Vagina (tissue), 2 donors: ENCODE measurements around the gene FCF1.

ENCODE experiments used
- POLR2A ChIP-seq, 2 donors: fragments of 450-650 bp; IDR thresholded peaks; one replicate each; pipeline ENCODE4 v1.6.1; 2017; ENCODE audit warnings: antibody characterized with exemption in 2 of 2, mild to moderate bottlenecking in 2 of 2, moderate library complexity in 2 of 2
- TF ChIP-seq, protein P1 (sequence below), 3 experiments: fragments of 450-650 bp in 2 of 3; fragments of 200-600 bp in 1 of 3; sonication (generic) in 1 of 3; IDR thresholded peaks; one replicate each; pipeline ENCODE4 v1.5.1; 2017 to 2019; ENCODE audit warnings: antibody characterized with exemption in 3 of 3, mild to moderate bottlenecking in 2 of 3, moderate library complexity in 2 of 3

DNA sequence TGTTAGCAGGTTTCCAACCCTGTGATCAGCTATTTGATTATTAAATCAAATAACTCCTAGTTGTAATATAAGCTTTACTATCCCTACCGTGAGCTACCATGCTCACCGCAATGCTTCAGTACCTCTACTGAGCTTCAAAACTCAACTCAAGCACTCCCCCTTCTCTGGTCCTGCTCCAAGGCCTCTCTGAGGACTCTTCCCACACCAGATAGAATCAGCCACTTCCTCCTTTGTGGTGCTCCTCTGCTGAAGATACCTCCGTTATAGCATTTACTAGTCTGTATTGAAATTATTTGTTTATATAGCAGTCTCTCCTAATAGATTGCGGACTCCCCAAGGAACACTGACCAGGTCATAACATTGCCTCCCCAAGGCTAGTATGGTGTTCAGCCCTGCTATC, 17.5 kb upstream of the FCF1 start:
- TF ChIP-seq, protein P1, sequence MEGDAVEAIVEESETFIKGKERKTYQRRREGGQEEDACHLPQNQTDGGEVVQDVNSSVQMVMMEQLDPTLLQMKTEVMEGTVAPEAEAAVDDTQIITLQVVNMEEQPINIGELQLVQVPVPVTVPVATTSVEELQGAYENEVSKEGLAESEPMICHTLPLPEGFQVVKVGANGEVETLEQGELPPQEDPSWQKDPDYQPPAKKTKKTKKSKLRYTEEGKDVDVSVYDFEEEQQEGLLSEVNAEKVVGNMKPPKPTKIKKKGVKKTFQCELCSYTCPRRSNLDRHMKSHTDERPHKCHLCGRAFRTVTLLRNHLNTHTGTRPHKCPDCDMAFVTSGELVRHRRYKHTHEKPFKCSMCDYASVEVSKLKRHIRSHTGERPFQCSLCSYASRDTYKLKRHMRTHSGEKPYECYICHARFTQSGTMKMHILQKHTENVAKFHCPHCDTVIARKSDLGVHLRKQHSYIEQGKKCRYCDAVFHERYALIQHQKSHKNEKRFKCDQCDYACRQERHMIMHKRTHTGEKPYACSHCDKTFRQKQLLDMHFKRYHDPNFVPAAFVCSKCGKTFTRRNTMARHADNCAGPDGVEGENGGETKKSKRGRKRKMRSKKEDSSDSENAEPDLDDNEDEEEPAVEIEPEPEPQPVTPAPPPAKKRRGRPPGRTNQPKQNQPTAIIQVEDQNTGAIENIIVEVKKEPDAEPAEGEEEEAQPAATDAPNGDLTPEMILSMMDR (IDR thresholded peaks at IDR 0.05) = no peak
- TF ChIP-seq POLR2A (IDR thresholded peaks at IDR 0.05) = no peak
